Activated T-helper 17 cell treated with anti-CD3 and anti-CD28 coated beads, Interleukin-2, amount 50 U/mL, for 72 hours (primary cell): Measurements from ENCODE around the gene PDE8A. TPM values are rescaled to one million over a fixed set of nuclear protein-coding genes. Genes with fewer than 3 reads are reported as not detected.

Experiments used
- ATAC-seq: fragments of 150-1000 bp; cut with Tn5 transposase; replicated peaks from 2 replicates; pipeline ENCODE4 v1.10.0; 2021; ENCODE audit warnings: mild to moderate bottlenecking, moderate library complexity
- H3K27ac Mint-ChIP-seq: one replicate; pipeline ENCODE4 v1.8.0; 2022; ENCODE audit warnings: mixed read lengths
- H3K27me3 Mint-ChIP-seq: one replicate; pipeline ENCODE4 v1.8.0; 2022; ENCODE audit warnings: mixed read lengths
- H3K36me3 Mint-ChIP-seq: one replicate; pipeline ENCODE4 v1.8.0; 2022; ENCODE audit warnings: low read depth, mild to moderate bottlenecking, mixed read lengths
- H3K4me1 Mint-ChIP-seq: one replicate; pipeline ENCODE4 v1.8.0; 2022; ENCODE audit warnings: mixed read lengths
- H3K4me3 Mint-ChIP-seq: one replicate; pipeline ENCODE4 v1.8.0; 2022; ENCODE audit warnings: mild to moderate bottlenecking, mixed read lengths
- H3K9me3 Mint-ChIP-seq: one replicate; pipeline ENCODE4 v1.8.0; 2022; ENCODE audit warnings: mixed read lengths
- total RNA-seq, 2 donors: library from RNA; stranded (reverse); gene quantifications; one replicate each; pipeline ENCODE4 v1.2.3, GENCODE V29; 2022

Gene PDE8A
- total RNA-seq, 2 donors from 2014 or later = 23.7 to 34.2 TPM

DNA sequence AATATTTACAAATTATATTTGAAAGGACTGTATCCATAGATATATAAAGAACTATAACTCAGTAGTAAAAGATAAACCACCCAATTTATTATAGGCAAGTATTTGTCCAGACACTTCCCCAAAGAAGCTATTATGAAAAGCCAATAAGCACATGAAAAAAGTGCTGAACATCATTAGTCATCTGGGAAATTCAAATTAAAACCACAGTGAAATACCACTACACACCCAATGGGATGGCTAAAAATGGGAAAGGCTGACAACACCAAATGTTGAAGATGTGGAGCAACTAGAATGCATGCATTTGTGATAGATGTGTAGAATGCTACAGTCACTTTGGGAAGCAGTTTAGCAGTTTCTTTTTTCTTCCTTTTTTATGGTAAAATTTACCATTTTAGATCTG lies 147.0 kb downstream of the PDE8A start:
- Mint-ChIP-seq H3K27me3 (no peaks in the 10 kb centered on the region), H3K27ac (no peak overlapping the region), H3K36me3 (peaks cover 100% of the 10 kb centered on the region), H3K9me3 (no peaks in the 10 kb centered on the region), H3K4me3 (no peak overlapping the region), H3K4me1 (no peaks in the 10 kb centered on the region)
- ATAC-seq = no peak

DNA sequence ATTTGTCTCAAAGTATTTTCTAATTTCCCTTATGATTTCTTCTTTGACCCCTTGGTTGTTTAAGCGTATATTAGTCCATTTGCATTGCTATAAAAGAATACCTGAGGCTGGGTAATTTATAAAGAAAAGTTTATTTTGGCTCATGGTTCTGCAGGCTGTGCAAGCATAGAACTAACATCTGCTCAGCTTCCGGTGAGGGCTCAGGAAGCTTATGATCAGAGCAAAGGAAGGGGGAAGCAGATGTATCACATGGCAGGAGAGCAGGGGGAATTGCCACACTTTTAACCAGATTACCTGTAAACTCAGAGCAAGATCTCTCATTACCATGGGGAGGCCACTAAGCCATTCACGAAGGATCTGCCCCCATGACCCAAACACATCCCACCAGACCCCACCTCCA lies 148.2 kb downstream of the PDE8A start:
- H3K27me3 Mint-ChIP-seq = no peaks in the 10 kb centered on the region
- H3K4me1 Mint-ChIP-seq = no peaks in the 10 kb centered on the region
- H3K9me3 Mint-ChIP-seq = no peaks in the 10 kb centered on the region
- no peak for ATAC-seq
- H3K27ac Mint-ChIP-seq = no peak overlapping the region
- H3K36me3 Mint-ChIP-seq = peaks cover 97% of the 10 kb centered on the region
- H3K4me3 Mint-ChIP-seq = no peak overlapping the region

DNA sequence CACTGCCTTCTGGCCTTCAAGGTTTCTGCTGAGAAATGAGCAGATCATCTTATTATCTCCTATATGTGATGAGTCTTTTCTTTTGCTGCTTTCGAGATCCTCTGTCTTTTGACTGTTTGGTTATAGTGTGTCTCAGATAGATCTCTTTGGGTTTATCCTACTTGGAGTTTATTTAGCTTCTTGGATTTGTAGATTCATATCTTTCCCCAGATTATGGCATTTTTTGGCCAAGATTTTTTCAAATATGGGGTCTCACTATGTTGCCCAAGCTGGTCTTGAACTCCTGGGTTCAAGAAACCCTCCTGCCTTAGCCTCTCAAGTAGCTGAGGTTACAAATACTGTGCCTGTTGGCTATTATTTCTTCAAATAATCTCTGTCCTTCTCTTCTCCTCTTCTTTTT lies 150.3 kb downstream of the PDE8A start:
- Mint-ChIP-seq H3K9me3 (no peaks in the 10 kb centered on the region), H3K27ac (no peak overlapping the region), H3K4me3 (no peak overlapping the region)

DNA sequence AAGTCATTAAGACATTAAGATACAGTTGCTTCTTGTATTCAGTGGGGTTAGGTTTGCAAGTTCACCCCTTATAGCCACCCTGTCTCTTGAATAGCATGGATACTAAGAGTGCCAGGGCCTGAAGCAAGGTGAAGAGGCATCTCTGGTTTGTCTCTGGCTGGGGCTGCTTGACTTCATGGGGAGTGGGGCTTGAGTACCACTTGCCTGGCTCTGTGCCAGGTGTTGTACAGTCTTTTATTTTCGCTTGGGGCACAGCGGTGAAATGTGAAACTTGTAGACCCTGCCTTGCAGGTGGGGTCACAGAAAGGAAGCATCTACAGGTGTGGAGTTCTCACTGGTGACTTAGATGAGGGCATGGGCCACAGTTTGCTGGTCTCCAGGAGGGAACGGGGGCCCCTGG lies 152.1 kb downstream of the PDE8A start:
- H3K27me3 Mint-ChIP-seq = no peaks in the 10 kb centered on the region
- peaks cover 92% of the 10 kb centered on the region for H3K36me3 Mint-ChIP-seq
- no peaks in the 10 kb centered on the region for H3K9me3 Mint-ChIP-seq
- H3K4me1 Mint-ChIP-seq = no peaks in the 10 kb centered on the region
- no peak overlapping the region for H3K4me3 Mint-ChIP-seq
- ATAC-seq = no peak
- no peak overlapping the region for H3K27ac Mint-ChIP-seq

More for the DNA sequence above, 150.3 kb downstream of the PDE8A start:
- ATAC-seq = no peak
- H3K27me3 Mint-ChIP-seq = no peaks in the 10 kb centered on the region
- peaks cover 97% of the 10 kb centered on the region for H3K36me3 Mint-ChIP-seq
- H3K4me1 Mint-ChIP-seq = no peaks in the 10 kb centered on the region

DNA sequence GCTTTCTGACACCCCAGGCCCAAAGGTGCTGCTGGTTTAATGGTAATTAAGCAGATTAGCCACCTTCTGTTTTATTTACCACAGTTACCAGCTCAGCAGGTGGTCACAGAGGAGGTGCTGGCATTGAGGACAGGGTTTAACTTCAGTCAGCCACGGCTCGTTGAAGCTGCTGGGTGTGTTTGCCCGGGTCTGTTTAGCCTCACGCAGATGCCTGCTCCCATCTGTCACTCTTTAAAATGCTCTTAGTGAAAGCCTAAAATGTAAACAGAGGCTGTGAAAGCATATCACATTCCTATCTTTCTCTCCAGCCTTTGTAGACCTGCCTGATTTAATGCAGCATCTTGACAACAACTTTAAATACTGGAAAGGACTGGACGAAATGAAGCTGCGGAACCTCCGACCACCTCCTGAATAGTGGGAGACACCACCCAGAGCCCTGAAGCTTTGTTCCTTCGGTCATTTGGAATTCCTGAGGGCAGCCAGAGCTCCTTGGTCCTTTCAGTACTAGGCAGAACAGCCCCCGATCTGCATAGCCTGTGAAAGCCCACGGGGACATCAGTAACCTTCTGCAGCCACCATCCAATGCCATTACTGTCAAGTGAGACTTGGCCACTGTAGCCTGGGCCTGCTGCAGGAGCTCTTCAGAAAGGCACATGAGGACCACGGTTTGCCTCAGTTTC lies 156.0 kb downstream of the PDE8A start:
- Mint-ChIP-seq H3K4me1 (no peaks in the 10 kb centered on the region), H3K27ac (no peak overlapping the region), H3K9me3 (no peaks in the 10 kb centered on the region), H3K4me3 (no peak overlapping the region), H3K36me3 (peaks cover 62% of the 10 kb centered on the region), H3K27me3 (no peaks in the 10 kb centered on the region)
- ATAC-seq = no peak

DNA sequence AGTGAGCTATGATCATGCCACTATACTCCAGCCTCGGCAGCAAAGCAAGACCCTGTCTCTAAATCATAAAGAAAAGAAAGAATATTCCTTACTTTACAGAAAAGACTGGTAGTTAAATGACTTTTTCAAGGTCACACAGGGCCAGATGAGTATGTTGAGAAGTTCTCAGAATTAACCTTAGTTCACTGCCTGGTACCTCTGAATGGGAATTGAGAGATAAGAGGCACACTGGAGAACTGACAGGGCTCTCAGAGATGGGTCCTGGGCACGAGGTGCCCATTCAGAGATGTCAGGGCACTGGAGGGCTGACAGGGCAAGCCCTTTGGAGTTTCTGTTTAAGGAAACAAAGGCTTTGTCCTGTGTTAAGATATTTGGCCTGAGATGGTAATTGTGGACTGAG lies 157.7 kb downstream of the PDE8A start:
- Mint-ChIP-seq H3K4me1 (no peaks in the 10 kb centered on the region), H3K4me3 (no peak overlapping the region), H3K27me3 (no peaks in the 10 kb centered on the region), H3K27ac (no peak overlapping the region), H3K9me3 (no peaks in the 10 kb centered on the region), H3K36me3 (peaks cover 48% of the 10 kb centered on the region)
- ATAC-seq = no peak

DNA sequence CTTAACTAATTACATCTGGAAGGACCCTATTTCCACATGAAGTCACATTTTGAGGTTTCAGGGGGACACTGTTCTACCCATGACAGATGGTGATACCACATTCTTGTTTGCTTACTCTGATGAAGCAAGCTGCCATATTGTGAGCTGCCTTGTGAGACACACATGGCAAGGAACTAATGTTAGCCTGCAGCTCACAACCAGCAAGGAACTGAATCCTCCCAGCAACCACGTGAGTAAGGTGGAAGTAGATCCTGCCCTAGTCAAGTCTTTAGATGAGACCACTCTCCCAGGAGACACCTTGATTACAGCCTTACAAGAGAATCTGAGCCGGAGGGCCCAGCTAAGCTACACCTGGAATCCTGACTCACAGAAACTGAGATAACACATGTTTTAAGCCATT lies 160.1 kb downstream of the PDE8A start:
- no peak for ATAC-seq
- H3K27ac Mint-ChIP-seq = no peak overlapping the region
- H3K27me3 Mint-ChIP-seq = no peaks in the 10 kb centered on the region
- no peaks in the 10 kb centered on the region for H3K4me1 Mint-ChIP-seq
- peaks cover 24% of the 10 kb centered on the region for H3K36me3 Mint-ChIP-seq
- H3K4me3 Mint-ChIP-seq = no peak overlapping the region
- H3K9me3 Mint-ChIP-seq = no peaks in the 10 kb centered on the region

DNA sequence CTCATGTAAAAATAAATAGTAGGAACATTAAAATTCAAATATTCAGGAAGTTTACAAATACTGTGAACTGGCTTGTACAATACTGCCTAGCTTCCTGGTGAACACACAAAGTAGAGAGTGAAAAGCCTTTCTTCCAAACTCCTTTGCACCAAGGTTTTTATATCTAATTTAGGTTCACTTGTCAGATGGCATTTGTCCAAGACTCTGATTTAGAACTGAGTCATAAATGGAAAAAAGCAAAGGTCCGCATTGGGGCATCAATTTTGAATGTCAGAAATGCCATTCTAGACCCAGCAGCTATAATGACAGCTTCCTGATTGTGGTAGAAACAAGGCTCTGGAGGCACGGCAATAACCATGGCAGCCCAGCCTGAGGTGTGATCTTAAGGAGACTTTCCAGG lies 160.7 kb downstream of the PDE8A start:
- no peak overlapping the region for H3K27ac Mint-ChIP-seq
- H3K4me3 Mint-ChIP-seq = no peak overlapping the region
- H3K27me3 Mint-ChIP-seq = no peaks in the 10 kb centered on the region
- no peaks in the 10 kb centered on the region for H3K4me1 Mint-ChIP-seq
- ATAC-seq = no peak
- H3K9me3 Mint-ChIP-seq = no peaks in the 10 kb centered on the region
- peaks cover 18% of the 10 kb centered on the region for H3K36me3 Mint-ChIP-seq

DNA sequence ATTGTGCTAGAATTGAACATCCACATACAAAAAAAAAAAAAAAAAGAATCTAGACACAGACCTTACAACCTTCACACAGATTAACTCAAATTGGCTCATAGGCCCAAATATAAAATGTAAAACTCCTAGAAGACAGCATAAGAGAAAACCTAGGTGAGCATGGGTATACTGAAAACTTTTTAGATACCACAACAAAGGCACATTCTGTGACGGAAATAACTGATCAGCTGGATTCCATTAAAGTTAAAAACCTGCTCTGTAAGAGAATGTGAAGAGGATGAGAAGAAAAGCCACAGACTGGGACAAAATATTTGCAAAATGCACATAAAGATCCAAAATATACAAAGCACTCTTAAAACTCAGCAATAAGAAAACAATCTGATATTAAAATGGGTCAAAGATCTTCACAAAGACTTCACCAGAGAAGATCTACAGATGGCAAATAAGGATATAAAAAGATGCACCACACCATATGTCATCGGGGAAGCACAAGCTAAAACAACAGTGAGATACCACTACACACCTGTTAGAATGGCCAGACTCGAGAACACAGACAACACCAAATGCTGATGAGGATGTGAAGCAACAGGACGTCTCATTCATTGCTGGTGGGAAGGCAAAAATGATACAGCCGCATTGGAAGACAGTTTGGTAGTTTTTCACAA lies 167.9 kb downstream of the PDE8A start:
- no peaks in the 10 kb centered on the region for H3K36me3 Mint-ChIP-seq
- H3K4me1 Mint-ChIP-seq = peaks cover 7% of the 10 kb centered on the region
- H3K4me3 Mint-ChIP-seq = no peak overlapping the region
- no peak for ATAC-seq
- no peak overlapping the region for H3K27ac Mint-ChIP-seq
- no peaks in the 10 kb centered on the region for H3K27me3 Mint-ChIP-seq
- H3K9me3 Mint-ChIP-seq = peaks cover 6% of the 10 kb centered on the region

DNA sequence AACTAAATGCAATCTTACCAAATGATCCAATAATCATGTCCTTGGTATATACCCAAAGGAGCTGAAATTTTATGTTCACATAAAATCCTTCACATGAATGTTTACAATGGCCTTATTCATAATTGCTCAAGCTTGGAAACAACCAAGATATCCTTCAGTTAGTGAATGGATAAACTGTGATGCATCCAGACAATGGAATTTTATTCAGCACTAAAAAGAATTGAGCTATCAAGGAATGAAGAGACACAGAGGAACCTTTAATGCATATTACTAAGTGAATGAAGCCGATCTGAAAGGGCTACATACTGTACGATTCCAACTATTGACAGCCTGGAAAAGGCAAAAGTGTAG lies 168.4 kb downstream of the PDE8A start:
- Mint-ChIP-seq H3K27me3 (no peaks in the 10 kb centered on the region), H3K27ac (no peak overlapping the region), H3K9me3 (peaks cover 6% of the 10 kb centered on the region), H3K4me1 (peaks cover 7% of the 10 kb centered on the region), H3K36me3 (no peaks in the 10 kb centered on the region), H3K4me3 (no peak overlapping the region)
- no peak for ATAC-seq

DNA sequence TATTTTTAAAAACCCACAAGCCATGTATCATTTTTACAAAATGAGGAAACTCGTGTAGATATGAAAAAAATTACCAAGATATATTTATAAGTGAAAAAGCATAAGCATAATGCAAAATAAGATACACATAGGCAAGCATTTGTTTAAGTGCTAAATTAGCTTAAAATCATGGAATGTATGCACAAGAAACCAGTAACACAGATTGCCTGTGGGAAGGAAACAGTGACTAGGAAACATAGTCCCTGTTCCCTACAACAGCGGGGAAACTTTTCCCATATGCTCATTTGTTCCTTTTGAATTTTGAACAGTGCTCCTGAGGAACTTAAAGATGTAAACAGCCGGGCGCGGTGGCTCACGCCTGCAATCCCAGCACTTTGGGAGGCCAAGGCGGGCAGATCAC lies 169.5 kb downstream of the PDE8A start:
- Mint-ChIP-seq H3K27ac (no peak overlapping the region), H3K27me3 (peaks cover 2% of the 10 kb centered on the region), H3K4me1 (peaks cover 7% of the 10 kb centered on the region), H3K36me3 (no peaks in the 10 kb centered on the region), H3K4me3 (no peak overlapping the region), H3K9me3 (peaks cover 6% of the 10 kb centered on the region)
- no peak for ATAC-seq

DNA sequence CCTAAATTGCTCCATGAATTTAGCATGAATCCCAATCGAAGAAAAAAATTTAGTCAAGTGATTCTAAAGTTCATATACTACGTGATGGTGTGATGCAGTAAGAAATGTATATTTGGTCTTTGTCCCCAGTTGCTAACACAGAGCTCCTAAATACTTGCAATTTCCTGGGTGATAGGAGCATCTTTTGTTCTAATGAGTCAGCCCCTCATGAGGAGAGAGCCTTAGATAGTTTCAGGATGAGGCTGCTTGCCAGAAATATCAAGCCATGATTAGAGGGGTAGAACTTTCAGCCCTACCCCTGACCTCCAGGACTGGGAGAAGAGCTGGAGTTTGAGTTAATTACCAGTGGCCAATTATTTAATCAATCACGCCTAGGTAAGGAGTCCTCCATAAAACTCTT lies 170.2 kb downstream of the PDE8A start:
- Mint-ChIP-seq H3K4me3 (no peak overlapping the region), H3K36me3 (no peaks in the 10 kb centered on the region), H3K27me3 (peaks cover 4% of the 10 kb centered on the region), H3K9me3 (peaks cover 6% of the 10 kb centered on the region), H3K4me1 (peaks cover 7% of the 10 kb centered on the region), H3K27ac (no peak overlapping the region)
- no peak for ATAC-seq

DNA sequence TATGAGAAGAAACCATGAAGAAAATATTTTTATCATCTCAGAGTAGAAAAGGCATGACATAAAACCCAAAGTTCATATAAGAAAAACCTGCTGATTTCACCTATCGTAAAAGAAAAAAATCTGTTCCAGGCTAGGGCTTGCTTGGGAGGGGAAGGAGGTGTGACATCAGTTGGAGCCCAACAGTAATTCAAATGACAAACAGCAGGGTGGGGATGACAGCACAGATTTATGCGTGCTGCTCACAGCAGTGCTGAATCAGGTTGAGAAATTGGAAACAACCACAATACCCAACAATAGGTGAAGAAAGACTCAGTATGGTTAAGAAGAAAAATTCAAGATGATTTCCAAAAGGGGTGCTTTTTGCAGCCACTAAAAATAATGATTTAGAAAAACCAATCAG lies 172.4 kb downstream of the PDE8A start:
- Mint-ChIP-seq H3K27ac (no peak overlapping the region), H3K4me3 (no peak overlapping the region), H3K4me1 (peaks cover 7% of the 10 kb centered on the region), H3K9me3 (peaks cover 6% of the 10 kb centered on the region), H3K27me3 (peaks cover 4% of the 10 kb centered on the region), H3K36me3 (no peaks in the 10 kb centered on the region)
- peak; percentile 54 for ATAC-seq

DNA sequence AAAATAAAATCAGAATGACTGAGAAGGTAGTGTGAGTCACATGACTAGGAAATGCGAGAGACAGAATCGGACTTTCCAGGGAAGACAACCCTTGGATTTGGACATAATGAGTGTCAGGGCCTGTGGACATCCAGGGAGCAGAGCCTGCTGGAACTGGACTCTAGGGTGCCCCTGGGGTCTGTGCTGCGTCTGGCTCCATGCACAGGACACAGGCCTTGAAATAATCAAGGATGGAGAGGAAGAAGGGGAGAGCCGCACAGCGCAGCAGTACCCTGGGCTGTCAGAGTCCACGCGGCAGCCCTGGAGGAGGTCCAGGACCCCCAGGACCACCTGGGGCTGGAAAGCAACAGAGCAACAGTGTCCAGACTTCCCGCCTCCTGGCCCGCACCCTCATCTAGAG lies 173.7 kb downstream of the PDE8A start:
- no peak for ATAC-seq
- Mint-ChIP-seq H3K27me3 (peaks cover 4% of the 10 kb centered on the region), H3K4me3 (no peak overlapping the region), H3K27ac (no peak overlapping the region), H3K9me3 (peaks cover 6% of the 10 kb centered on the region), H3K36me3 (no peaks in the 10 kb centered on the region), H3K4me1 (peaks cover 7% of the 10 kb centered on the region)

DNA sequence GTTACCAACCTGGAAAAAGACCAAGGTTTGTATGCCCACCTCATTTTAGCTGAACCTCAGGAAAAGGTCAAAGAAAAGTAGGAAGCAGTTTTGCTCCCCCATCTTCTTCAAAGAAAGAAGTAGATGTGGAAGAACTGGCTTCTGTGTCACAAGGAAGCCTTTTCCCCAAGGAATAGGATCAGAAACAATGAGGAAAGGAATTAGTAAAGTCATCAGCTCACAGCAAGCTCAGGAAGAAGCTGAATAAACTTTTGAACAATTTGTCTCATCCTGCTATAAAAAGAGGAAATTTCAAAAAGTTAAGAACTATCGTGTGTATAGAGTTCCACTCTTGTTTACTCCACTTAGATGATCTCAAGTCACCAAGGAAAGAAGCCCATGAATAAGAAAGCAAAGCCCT lies 174.2 kb downstream of the PDE8A start:
- no peaks in the 10 kb centered on the region for H3K36me3 Mint-ChIP-seq
- no peak for ATAC-seq
- no peak overlapping the region for H3K4me3 Mint-ChIP-seq
- no peak overlapping the region for H3K27ac Mint-ChIP-seq
- H3K9me3 Mint-ChIP-seq = peaks cover 6% of the 10 kb centered on the region
- peaks cover 7% of the 10 kb centered on the region for H3K4me1 Mint-ChIP-seq
- H3K27me3 Mint-ChIP-seq = peaks cover 4% of the 10 kb centered on the region
